Large intestine (tissue), 3 donors: Measurements from ENCODE around the gene MT1B. TPM values are rescaled to one million over a fixed set of nuclear protein-coding genes. Genes with fewer than 3 reads are reported as not detected.
"Not testable (repeated sequence)": the region's sequence is repeated elsewhere in the genome, so short reads cannot be mapped to it uniquely, and the experiment has no call there.

Experiments
- DNase-seq, 2 donors: peaks; one replicate each; pipeline versions ENCODE4 v3.0.0 to v3.0.0-alpha.2; 2013
- H3K27ac ChIP-seq: one replicate; pipeline ENCODE4 v1.5.1; 2013; ENCODE audit warnings: low read length
- H3K27me3 ChIP-seq: 2 replicates; pipeline ENCODE4 v1.6.1; 2013; ENCODE audit warnings: low read length; ENCODE audit not compliant: control insufficient read depth, insufficient read depth
- H3K36me3 ChIP-seq: 2 replicates; pipeline ENCODE4 v1.6.1; 2013; ENCODE audit warnings: low read length; ENCODE audit not compliant: control insufficient read depth, insufficient read depth
- H3K4me1 ChIP-seq: one replicate; pipeline ENCODE4 v1.6.1; 2013; ENCODE audit warnings: low read length; ENCODE audit not compliant: control insufficient read depth, insufficient read depth
- H3K4me3 ChIP-seq: one replicate; pipeline ENCODE4 v1.5.1; 2013; ENCODE audit warnings: low read length
- H3K9me3 ChIP-seq: one replicate; pipeline ENCODE4 v1.6.1; 2013; ENCODE audit warnings: mild to moderate bottlenecking, low read depth, low read length, moderate library complexity; ENCODE audit not compliant: control insufficient read depth
- WGBS: methylation state at CpG from one replicate; pipeline ENCODE4 v1.1.5; 2013; ENCODE audit warnings: low lambda C conversion rate; ENCODE audit not compliant: insufficient coverage; 5-methylcytosine and 5-hydroxymethylcytosine counted together
- polyA plus RNA-seq: library from polyadenylated mRNA; unstranded; fragments of 120-200 nt; gene quantifications from one replicate; pipeline ENCODE4 v1.2.1, GENCODE V29; 2013

MT1B gene
- polyA plus RNA-seq, 1 donor: not detected

- no peaks in the 10 kb centered on the region for H3K9me3 ChIP-seq
- peaks cover 55% of the 10 kb centered on the region for H3K27me3 ChIP-seq
- H3K36me3 ChIP-seq: peaks cover 3% of the 10 kb centered on the region
- no CpG with 5 or more reads among the region's 46 CpGs for WGBS
- H3K4me1 ChIP-seq: peaks cover 14% of the 10 kb centered on the region
- H3K4me3 ChIP-seq: peak within 1 kb of the TSS; percentile 53
- peak within 1 kb of the TSS; percentile 93 for H3K27ac ChIP-seq
- peak; percentile 88 to 94 for DNase-seq
Measured at GRCh38 chr16:56667581-56668571, 16.2 kb downstream of the MT1B start, which contains the start of gene MT1G. Gene MT1G, minus strand, starts transcription at chr16:56668065. Its CDS starts 72 bp downstream, at chr16:56667993.

DNA sequence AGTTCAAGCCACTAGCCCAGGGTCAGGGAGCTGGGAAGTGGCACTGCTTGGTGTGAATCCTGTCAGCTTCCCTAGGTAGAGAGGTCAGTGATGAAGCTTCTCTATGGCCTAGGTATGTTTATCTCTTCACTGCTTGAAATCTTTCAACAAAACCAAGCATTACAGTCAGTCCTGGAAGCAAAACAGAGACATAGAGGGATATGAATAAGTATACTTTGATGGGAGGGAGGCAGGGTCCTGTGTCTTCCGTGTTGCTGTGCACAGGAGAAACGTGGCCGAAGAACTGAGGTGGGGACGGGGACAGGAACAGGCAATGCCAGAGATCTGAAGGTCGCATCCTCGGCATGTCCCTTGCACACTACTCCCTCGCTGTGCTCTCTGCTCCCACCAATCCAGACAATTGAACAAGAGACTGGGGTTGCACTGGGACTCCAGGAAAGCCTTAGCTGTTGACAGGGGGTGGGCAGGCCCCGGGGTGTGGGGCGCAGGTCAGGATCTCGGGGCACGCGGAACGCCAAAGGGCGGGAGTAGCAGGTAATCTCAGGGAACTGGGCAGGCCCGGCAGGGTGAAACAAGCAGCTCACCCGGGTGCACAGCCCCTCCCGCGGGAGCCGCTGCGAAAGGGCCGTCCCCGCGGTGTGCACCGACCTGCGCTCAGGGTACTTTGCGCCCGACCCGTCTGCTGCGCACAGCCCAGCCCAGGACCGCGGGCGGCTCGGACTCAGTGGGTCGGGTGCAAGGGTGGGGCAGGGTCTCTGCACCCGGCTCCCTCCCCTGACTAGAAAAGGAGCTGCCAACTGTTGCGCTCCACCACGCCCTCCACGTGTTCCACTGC, 17.5 kb downstream of the MT1B start, which contains the start of gene MT1H:
Gene MT1H, plus strand, starts transcription at position 810 of the 835 bp plus-strand sequence. CDS start 71 bp downstream, outside the sequence.
- Histone ChIP-seq H3K27me3 (peaks cover 50% of the 10 kb centered on the region), H3K4me1 (peaks cover 14% of the 10 kb centered on the region), H3K9me3 (no peaks in the 10 kb centered on the region), H3K27ac (peak within 1 kb of the TSS; percentile 93), H3K36me3 (peaks cover 3% of the 10 kb centered on the region), H3K4me3 (peak within 1 kb of the TSS; percentile 50)
- WGBS: no CpG with 5 or more reads among the region's 38 CpGs
- DNase-seq: peak; percentile 88 to 90

- 20% methylated on average over 1 of the region's 19 CpGs for WGBS
- Histone ChIP-seq H3K27me3 (peaks cover 45% of the 10 kb centered on the region), H3K9me3 (no peaks in the 10 kb centered on the region), H3K4me3 (peak overlapping the region; percentile 50), H3K36me3 (peaks cover 3% of the 10 kb centered on the region), H3K4me1 (peaks cover 14% of the 10 kb centered on the region), H3K27ac (peak overlapping the region; percentile 93)
- DNase-seq: peak in 1 of 2 donors; percentile 59
Measured at GRCh38 chr16:56669840-56670619, 18.3 kb downstream of the MT1B start.

GRCh38 chr16:56670620-56670934, 18.9 kb downstream of the MT1B start:
- Histone ChIP-seq H3K9me3 (no peaks in the 10 kb centered on the region), H3K27me3 (peaks cover 50% of the 10 kb centered on the region), H3K4me1 (peaks cover 14% of the 10 kb centered on the region), H3K27ac (peak overlapping the region; percentile 93), H3K4me3 (peak overlapping the region; percentile 50), H3K36me3 (peaks cover 3% of the 10 kb centered on the region)
- no CpG with 5 or more reads among the region's 2 CpGs for WGBS
- no peak for DNase-seq

DNA sequence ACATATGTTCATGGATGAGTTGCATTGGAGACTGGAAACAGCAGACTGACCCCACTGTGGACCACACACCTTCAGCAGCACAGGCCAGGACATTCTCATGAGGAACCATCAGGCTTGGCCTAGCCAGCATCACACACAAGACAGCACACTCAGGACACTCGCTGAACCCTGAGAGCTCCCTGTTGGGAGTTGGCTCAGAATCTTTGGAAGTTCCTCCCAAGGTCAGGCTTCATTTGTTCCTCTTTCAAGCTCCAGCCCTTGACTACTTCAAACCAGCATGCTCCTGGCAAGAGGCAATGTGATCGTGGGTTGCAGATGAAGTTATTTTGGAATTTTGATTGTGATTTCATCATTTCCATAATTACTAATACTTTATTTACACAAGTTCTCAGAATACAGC, 20.0 kb downstream of the MT1B start:
- H3K27ac ChIP-seq, H3K9me3 ChIP-seq, H3K4me3 ChIP-seq, DNase-seq, H3K36me3 ChIP-seq: not testable (repeated sequence)
- Histone ChIP-seq H3K4me1 (peaks cover 14% of the 10 kb centered on the region), H3K27me3 (peaks cover 58% of the 10 kb centered on the region)
- no CpG with 5 or more reads among the region's 2 CpGs for WGBS

GRCh38 chr16:56672171-56672570, 20.5 kb downstream of the MT1B start:
- no CpG with 5 or more reads among the region's 3 CpGs for WGBS
- not testable (repeated sequence) for H3K9me3 ChIP-seq

DNA sequence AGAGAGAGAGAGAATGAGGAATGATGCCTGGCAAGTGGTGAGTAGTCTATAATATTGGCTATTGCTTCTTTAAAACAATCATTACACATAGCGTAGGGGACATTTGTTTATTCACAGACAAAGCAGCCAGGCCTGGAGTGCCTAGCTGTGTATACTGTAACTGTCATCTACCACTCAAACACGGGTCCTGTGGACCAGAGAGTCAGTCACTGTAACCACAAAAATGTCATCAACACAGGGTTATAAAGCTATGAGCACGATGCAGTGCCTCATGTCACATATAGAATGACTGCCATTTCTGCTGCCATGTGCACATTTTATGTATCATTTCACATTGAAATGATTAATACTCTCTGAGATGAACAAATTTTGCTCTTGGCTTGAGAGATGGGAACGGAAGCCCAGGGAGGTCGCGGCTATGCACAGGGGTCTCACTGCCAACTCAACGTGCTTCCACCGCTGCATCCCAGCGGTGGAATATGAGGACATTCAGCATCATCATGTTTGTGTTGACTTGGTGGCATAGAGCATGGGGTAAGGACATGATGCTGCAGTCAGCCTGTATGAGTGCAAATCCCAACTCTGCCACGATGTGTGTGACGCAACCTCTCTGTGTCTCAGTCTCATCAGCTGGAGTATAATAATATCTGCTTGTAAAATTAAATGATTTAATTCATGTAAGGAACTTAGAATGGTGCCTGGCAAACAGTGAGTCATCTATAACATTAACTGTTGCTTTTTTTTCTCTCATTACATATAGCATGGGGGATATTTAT, 21.3 kb downstream of the MT1B start:
- WGBS: no CpG with 5 or more reads among the region's 11 CpGs
- H3K27me3 ChIP-seq: peaks cover 54% of the 10 kb centered on the region

More at GRCh38 chr16:56672171-56672570, 20.5 kb downstream of the MT1B start:
- not testable (repeated sequence) for H3K36me3 ChIP-seq, H3K4me3 ChIP-seq, H3K27ac ChIP-seq, DNase-seq
- Histone ChIP-seq H3K27me3 (peaks cover 58% of the 10 kb centered on the region), H3K4me1 (peaks cover 14% of the 10 kb centered on the region)

DNA sequence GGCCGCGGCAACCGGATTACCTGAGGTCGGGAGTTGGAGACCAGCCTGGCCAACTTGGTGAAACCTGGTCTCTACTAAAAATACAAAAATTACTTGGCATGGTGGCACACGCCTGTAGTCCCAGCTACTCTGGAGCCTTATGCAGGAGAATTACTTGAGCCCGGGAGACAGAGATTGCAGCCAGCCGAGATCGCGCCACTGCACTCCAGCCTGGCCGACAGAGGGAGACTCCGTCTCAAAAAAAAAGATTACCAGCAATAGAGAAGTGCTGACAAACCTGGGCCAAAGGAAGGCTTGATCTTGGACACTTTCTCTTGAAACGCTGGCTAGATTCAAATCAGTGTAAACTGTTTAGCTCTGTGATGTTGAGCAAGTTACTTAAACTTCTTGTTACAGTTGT, 22.2 kb downstream of the MT1B start:
- peaks cover 45% of the 10 kb centered on the region for H3K27me3 ChIP-seq

More for the DNA sequence above, 21.3 kb downstream of the MT1B start:
- H3K4me1 ChIP-seq: peaks cover 14% of the 10 kb centered on the region
- no peak overlapping the region for H3K27ac ChIP-seq
- H3K36me3 ChIP-seq: no peaks in the 10 kb centered on the region
- no peak for DNase-seq
- no peak overlapping the region for H3K4me3 ChIP-seq
- H3K9me3 ChIP-seq: no peaks in the 10 kb centered on the region

GRCh38 chr16:56674570-56674969, 22.9 kb downstream of the MT1B start:
- not testable (repeated sequence) for DNase-seq, H3K4me3 ChIP-seq, H3K4me1 ChIP-seq, H3K9me3 ChIP-seq, H3K36me3 ChIP-seq, H3K27ac ChIP-seq
- WGBS: 60% methylated on average over 1 of the region's 6 CpGs
- peaks cover 39% of the 10 kb centered on the region for H3K27me3 ChIP-seq

More for the DNA sequence above, 22.2 kb downstream of the MT1B start:
- 0% methylated on average over 4 of the region's 12 CpGs for WGBS
- H3K4me3 ChIP-seq: no peak overlapping the region
- no peak overlapping the region for H3K27ac ChIP-seq
- no peaks in the 10 kb centered on the region for H3K36me3 ChIP-seq
- peak in 1 of 2 donors; percentile 45 for DNase-seq
- no peaks in the 10 kb centered on the region for H3K9me3 ChIP-seq
- H3K4me1 ChIP-seq: peaks cover 6% of the 10 kb centered on the region
